GM19035 (cell line): ENCODE measurements around the gene PAQR3.

Source experiments
- ATAC-seq: cut with Tn5 transposase; IDR thresholded peaks from one replicate; pipeline ENCODE4 v1.9.1; 2021; ENCODE audit not compliant: unreplicated experiment

The PAQR3 gene

DNA sequence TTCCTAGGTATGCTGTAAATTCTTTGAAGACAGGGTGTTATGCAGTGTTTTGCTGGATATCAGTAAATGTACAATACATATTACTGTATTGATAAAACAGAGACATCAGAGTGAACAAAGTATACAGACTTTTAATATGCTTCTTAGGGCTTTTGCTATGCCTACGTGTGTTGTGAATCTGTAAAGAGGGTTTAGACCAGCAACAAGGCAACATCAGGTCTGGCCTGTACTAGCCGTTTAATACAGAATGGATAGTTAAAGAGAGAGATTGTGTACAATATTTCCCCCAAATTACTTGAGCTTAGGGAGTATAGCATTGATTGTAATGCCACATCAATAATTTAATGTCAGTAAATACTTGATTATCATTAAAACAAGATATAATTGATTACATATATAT is 75.2 kb downstream of the PAQR3 start:
- no peak for ATAC-seq

DNA sequence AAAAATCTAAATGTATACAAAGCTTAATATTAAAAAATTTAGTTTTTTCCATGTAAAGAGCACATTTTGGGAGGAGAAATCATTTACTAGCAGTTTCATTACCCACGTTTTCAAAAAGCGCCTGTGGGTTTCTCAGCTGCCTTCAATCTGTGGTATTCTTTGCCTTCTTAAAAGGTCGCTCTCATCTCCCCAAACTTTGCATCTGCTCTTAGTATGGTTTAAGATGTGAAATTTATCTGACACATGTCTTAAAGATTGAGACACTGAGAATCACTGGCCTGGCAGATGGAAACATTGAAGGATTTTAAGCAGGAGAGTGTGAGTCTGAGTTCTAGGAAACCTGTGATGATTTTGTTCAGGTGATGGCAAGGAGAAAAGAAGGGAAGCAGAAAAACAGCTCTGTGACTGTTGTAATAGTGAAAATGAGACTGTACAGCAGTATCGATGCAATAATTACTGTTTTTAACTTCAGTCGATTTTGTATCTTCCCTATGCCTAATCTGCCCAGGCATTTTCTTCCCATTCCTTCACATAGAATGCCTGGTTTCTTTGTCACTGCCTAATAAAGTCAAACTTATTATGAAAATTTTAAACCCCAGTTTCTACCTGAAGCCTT is 75.9 kb downstream of the PAQR3 start:
- ATAC-seq, result no peak

DNA sequence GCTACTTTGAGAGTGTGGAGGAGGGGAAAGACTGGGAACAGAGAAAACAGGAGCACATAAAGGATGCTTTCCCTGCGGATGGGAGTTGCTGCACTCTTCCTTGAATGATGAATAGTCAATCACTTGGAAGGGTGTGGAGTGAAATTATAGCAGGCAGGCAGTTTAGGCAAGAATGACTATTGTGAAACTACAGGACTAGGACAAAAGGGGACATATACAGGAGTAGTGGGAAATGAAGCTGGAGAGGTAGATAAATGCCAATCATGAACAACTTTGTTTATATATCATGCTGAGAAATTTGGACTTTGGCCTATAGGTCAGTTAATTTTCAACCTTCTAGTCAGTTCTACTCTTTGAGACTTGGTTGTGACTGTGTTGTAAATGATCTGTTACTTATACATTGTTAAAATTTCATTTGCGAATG is 76.9 kb downstream of the PAQR3 start:
- ATAC-seq, result no peak
